Posterior cingulate gyrus (tissue), 11 donors: ENCODE results near the gene ITGB5.

Experiments
- DNase-seq, 10 donors: peaks; one replicate each; pipeline versions ENCODE4 v3.0.0 to v3.0.0-alpha.2; 2020 to 2021; ENCODE audit warnings: mixed read lengths in 3 of 10
- intact Hi-C: fragments of 100-400 bp; cut with DNase I; formaldehyde crosslinking; loops from one replicate; pipeline ENCODE4 v1.15.1; 2023

ITGB5 gene

GRCh38 chr3:124777762-124778470 is 109.2 kb downstream of the ITGB5 start:
- no peak for DNase-seq
- intact Hi-C loops: no loop called here

GRCh38 chr3:124776856-124777255 is 110.3 kb downstream of the ITGB5 start:
- DNase-seq: peak in 1 of 10 donors; percentile 49
- intact Hi-C loops: no loop called here

- intact Hi-C loops: no loop called here
- DNase-seq: no peak
These were observed 111.3 kb downstream of the ITGB5 start for GRCh38 chr3:124775877-124776276.

- intact Hi-C loops: loop anchor here (5.0 kb wide), 1 partner anchor 112 kb away; the partner anchor contains the start of gene ITGB5
- no peak for DNase-seq
These were observed 112.2 kb downstream of the ITGB5 start for GRCh38 chr3:124774841-124775402.

- DNase-seq: no peak
- intact Hi-C loops: loop anchor here (5.0 kb wide), 1 partner anchor 113 kb away; the partner anchor contains the start of gene ITGB5
These were observed 112.8 kb downstream of the ITGB5 start for GRCh38 chr3:124774327-124774718.

- intact Hi-C loops: loop anchor here (5.0 kb wide), 1 partner anchor 114 kb away; the partner anchor contains the start of gene ITGB5
These were observed 113.5 kb downstream of the ITGB5 start for GRCh38 chr3:124773351-124774326.

GRCh38 chr3:124772081-124772831 is 114.9 kb downstream of the ITGB5 start:
- peak in 8 of 10 donors; percentile 41 to 92 (median 55) for DNase-seq
- intact Hi-C loops: loop anchor here (5.0 kb wide), 1 partner anchor 115 kb away; the partner anchor contains the start of gene ITGB5

More at GRCh38 chr3:124773351-124774326, 113.5 kb downstream of the ITGB5 start:
- peak in 1 of 10 donors; percentile 68 for DNase-seq

- DNase-seq: no peak
- intact Hi-C loops: loop anchor here (5.0 kb wide), 1 partner anchor 116 kb away; the partner anchor contains the start of gene ITGB5
These were observed 116.1 kb downstream of the ITGB5 start for GRCh38 chr3:124771083-124771445.

- peak in 6 of 10 donors; percentile 33 to 92 (median 50) for DNase-seq
- intact Hi-C loops: loop anchor here (5.0 kb wide), 1 partner anchor 117 kb away; the partner anchor contains the start of gene ITGB5
These were observed 116.7 kb downstream of the ITGB5 start for GRCh38 chr3:124770336-124771082.

GRCh38 chr3:124769462-124769861 is 117.7 kb downstream of the ITGB5 start:
- peak in 1 of 10 donors; percentile 50 for DNase-seq
- intact Hi-C loops: loop anchor here (10.0 kb wide), 2 partner anchors 215 to 815 kb away; no protein-coding TSS in a partner anchor

- intact Hi-C loops: loop anchor here (10.0 kb wide), 2 partner anchors 216 to 816 kb away; no protein-coding TSS in a partner anchor
- DNase-seq: peak in 1 of 10 donors; percentile 84
These were observed 118.4 kb downstream of the ITGB5 start for GRCh38 chr3:124768812-124769211.

- DNase-seq: peak in 1 of 10 donors; percentile 76
- intact Hi-C loops: loop anchor here (10.0 kb wide), 2 partner anchors 217 to 817 kb away; no protein-coding TSS in a partner anchor
These were observed 119.5 kb downstream of the ITGB5 start for GRCh38 chr3:124767691-124768090.

GRCh38 chr3:124767264-124767663 is 119.9 kb downstream of the ITGB5 start:
- DNase-seq: no peak
- intact Hi-C loops: loop anchor here (10.0 kb wide), 2 partner anchors 218 to 818 kb away; no protein-coding TSS in a partner anchor

GRCh38 chr3:124766113-124767095 is 120.8 kb downstream of the ITGB5 start:
- DNase-seq: peak in 1 of 10 donors; percentile 53
- intact Hi-C loops: loop anchor here (10.0 kb wide), 2 partner anchors 218 to 818 kb away; no protein-coding TSS in a partner anchor

GRCh38 chr3:124765197-124765840 is 121.8 kb downstream of the ITGB5 start:
- intact Hi-C loops: loop anchor here (10.0 kb wide), 2 partner anchors 219 to 819 kb away; no protein-coding TSS in a partner anchor
- peak in 1 of 10 donors; percentile 49 for DNase-seq

GRCh38 chr3:124764746-124765145 is 122.4 kb downstream of the ITGB5 start:
- intact Hi-C loops: loop anchor here (10.0 kb wide), 2 partner anchors 220 to 820 kb away; no protein-coding TSS in a partner anchor
- DNase-seq: peak in 2 of 10 donors; percentile 48 to 87
